ENCODE results near the gene ITM2C. TPM values are rescaled to one million over a fixed set of nuclear protein-coding genes. Genes with fewer than 3 reads are reported as not detected.

ITM2C gene
- total and polyA plus RNA-seq, 2 of the 8 experiments (the other 6 are each of a cell fraction or from before 2014, with no cell fraction given) = 362 to 742 TPM

DNA sequence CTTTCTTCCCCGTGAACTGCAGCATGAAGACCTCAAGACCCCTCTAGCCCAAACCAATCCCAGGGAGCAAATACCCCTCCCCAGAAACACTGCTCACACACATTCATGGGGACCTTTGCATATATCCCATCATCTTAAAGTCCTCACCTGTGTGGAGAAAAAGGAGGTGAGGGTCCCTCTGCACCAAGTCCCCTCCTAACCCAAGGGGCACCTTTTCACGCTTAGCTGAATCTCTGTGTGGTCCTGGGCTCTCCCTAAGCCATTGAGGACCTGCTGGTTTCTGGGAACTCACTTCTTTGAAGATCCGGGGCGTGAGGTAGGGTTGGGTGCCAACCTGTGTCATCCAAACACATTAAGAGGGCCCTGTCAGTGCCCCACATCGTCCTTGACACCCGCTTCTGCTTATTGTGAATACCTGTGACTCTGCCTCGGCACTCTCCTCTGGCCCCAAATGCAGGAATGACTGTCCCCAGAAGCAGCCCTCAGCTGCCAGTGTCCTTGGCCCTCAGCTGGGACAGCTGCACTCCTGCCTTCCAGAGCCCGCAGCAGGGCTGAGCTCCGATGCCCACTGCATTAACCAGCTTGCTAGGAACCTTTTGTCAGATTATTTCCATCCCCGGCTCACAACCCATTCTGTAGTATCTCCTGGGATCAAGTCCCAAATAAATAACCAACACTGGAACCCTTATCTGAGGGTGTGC is 41.3 kb upstream of the ITM2C start:
- no peak overlapping the region for H2AFZ ChIP-seq (ENCODE audit: low read length)
- H3K4me3 ChIP-seq (ENCODE audit: extremely low read depth in 1 of 4, insufficient read depth in 2 of 4, low read depth in 3 of 4, low read length in 4 of 4) = no peak overlapping the region
- ChIA-PET POLR2A (ENCODE audit: partially characterized antibody) (interaction anchor here (0.9 to 1.6 kb wide), 3 partner anchors 18 to 111 kb away, joined by 3 to 5 read pairs (median 4); partner anchors contain the start of gene ITM2C), CTCF (ENCODE audit: partially characterized antibody) (interaction anchor here (0.9 to 4.6 kb wide), 43 partner anchors 8 to 553 kb away, joined by 3 to 30 read pairs (median 6); partner anchors contain the start of genes GPR55 and SPATA3)
- no peaks in the 10 kb centered on the region for H3K79me2 ChIP-seq (ENCODE audit: control insufficient read depth in 1 of 2, insufficient read depth in 2 of 2, low read length in 2 of 2)
- H4K5ac ChIP-seq (ENCODE audit: insufficient read length, low read depth, low read length) = no peak overlapping the region
- no peak overlapping the region for H2BK120ac ChIP-seq (replicated peaks; ENCODE audit: low read depth, low read length)
- WGBS, 2 experiments (ENCODE audit: extremely low coverage in 1 of 2, insufficient coverage in 1 of 2, insufficient read length in 1 of 2, insufficient replicate concordance in 2 of 2, low coverage in 1 of 2, low lambda C conversion rate in 2 of 2, missing lambda C conversion rate in 1 of 2) = 90% methylated on average over 10 of the region's 10 CpGs; no CpG with 5 or more reads in 1 of the 2 experiments
- H2BK20ac ChIP-seq (ENCODE audit: low read length) = no peak overlapping the region
- no peak overlapping the region for H3K14ac ChIP-seq (ENCODE audit: insufficient read length)
- peaks cover 0 to 9% (median 5%) of the 10 kb centered on the region in 4 experiments; a peak in 5 of 8 replicates for H3K36me3 ChIP-seq (ENCODE audit: control insufficient read depth in 2 of 4, insufficient read depth in 4 of 4, low read length in 3 of 4)
- H4K8ac ChIP-seq (ENCODE audit: extremely low read depth, insufficient read depth, low read length) = no peak overlapping the region
- no peaks in the 10 kb centered on the region; a peak in 2 of 7 replicates for H3K27me3 ChIP-seq (replicated peaks in 1 of 4; ENCODE audit: control insufficient read depth in 3 of 4, extremely low read depth in 1 of 4, insufficient read depth in 3 of 4, low read length in 3 of 4)
- TF ChIP-seq RNF2 (IDR thresholded peaks at IDR 0.05; ENCODE audit: borderline replicate concordance, low read depth, low read length, missing control alignments, poor library complexity, severe bottlenecking) = no peak
- TF ChIP-seq CTBP2 (IDR thresholded peaks at IDR 0.05; ENCODE audit: borderline replicate concordance, insufficient read depth, insufficient read length, low read length) = no peak
- no peak for TF ChIP-seq JUN (IDR thresholded peaks at IDR 0.05; ENCODE audit: low read depth, low read length)
- TF ChIP-seq YY1 (IDR thresholded peaks at IDR 0.05; ENCODE audit: low read depth, low read length) = no peak
- no peak for TF ChIP-seq ZNF274 (IDR thresholded peaks at IDR 0.05; ENCODE audit: borderline replicate concordance, extremely low read depth, low read length)
- TF ChIP-seq, protein P1, sequence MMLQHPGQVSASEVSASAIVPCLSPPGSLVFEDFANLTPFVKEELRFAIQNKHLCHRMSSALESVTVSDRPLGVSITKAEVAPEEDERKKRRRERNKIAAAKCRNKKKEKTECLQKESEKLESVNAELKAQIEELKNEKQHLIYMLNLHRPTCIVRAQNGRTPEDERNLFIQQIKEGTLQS (IDR thresholded peaks at IDR 0.05; ENCODE audit: insufficient read depth, low read depth, low read length) = no peak
- no peak for TF ChIP-seq SIRT6 (IDR thresholded peaks at IDR 0.05; ENCODE audit: low read length)
- TF ChIP-seq TCF12 (IDR thresholded peaks at IDR 0.05; ENCODE audit: low read depth, low read length) = no peak
- no peak for TF ChIP-seq FOSL1 (IDR thresholded peaks at IDR 0.05; ENCODE audit: insufficient read depth, low read depth, low read length)
- H3K23ac ChIP-seq (ENCODE audit: insufficient read length) = no peak overlapping the region
- FAIRE-seq = no peak
- H3K4me2 ChIP-seq (ENCODE audit: insufficient read depth in 1 of 2, low read depth in 2 of 2, low read length in 2 of 2) = no peak overlapping the region
- no peak overlapping the region for H3K4ac ChIP-seq (replicated peaks; ENCODE audit: insufficient read length, low read depth, low read length)
- no peak for DNase-seq (ENCODE audit: low read depth in 1 of 2, low spot score in 2 of 2)
- no peaks in the 10 kb centered on the region for H3K79me1 ChIP-seq (ENCODE audit: low read depth, low read length)
- no peaks in the 10 kb centered on the region for H3K9me3 ChIP-seq (ENCODE audit: insufficient read depth in 2 of 2, low read depth in 1 of 2, low read length in 1 of 2)
- no peaks in the 10 kb centered on the region for H3K23me2 ChIP-seq (ENCODE audit: low read depth, low read length)
- no peak overlapping the region for H3K27ac ChIP-seq (ENCODE audit: low read depth, low read length)
- no peak overlapping the region for H2BK15ac ChIP-seq (ENCODE audit: low read length)
- H4K20me1 ChIP-seq (replicated peaks in 1 of 2; ENCODE audit: control insufficient read depth in 1 of 2, insufficient read depth in 2 of 2, low read length in 2 of 2) = peaks cover 0 to 3% of the 10 kb centered on the region in 2 experiments
- peaks cover 0 to 6% (median 1%) of the 10 kb centered on the region in 4 experiments; a peak in 4 of 7 replicates for H3K4me1 ChIP-seq (replicated peaks in 1 of 4; ENCODE audit: control insufficient read depth in 3 of 4, insufficient read depth in 4 of 4, low read length in 3 of 4)
- no peak overlapping the region for H3K18ac ChIP-seq (ENCODE audit: extremely low read depth, low read length)
- H3K56ac ChIP-seq (replicated peaks; ENCODE audit: insufficient read length, low read depth, low read length) = no peak overlapping the region
- no peak overlapping the region for H2BK5ac ChIP-seq (ENCODE audit: low read depth, low read length)
- H2BK12ac ChIP-seq (ENCODE audit: low read depth, low read length) = no peak overlapping the region
- no peak overlapping the region for H2AK5ac ChIP-seq (ENCODE audit: low read depth, low read length)
- no peak overlapping the region for H3K9ac ChIP-seq (replicated peaks in 1 of 4; ENCODE audit: extremely low read depth in 1 of 4, low read depth in 3 of 4, low read length in 3 of 4)
- no peak overlapping the region for H4K91ac ChIP-seq (replicated peaks; ENCODE audit: insufficient read length, low read length)
